Ovary (tissue), 3 donors: ENCODE data around the gene ERF.

ENCODE experiments used
- CTCF ChIP-seq, 3 donors: fragments of 450-650 bp in 2 of 3; fragments of 200-600 bp in 1 of 3; IDR thresholded peaks; one replicate each; pipeline versions ENCODE4 v1.5.1 to v1.8.0; 2016 to 2022; ENCODE audit warnings: antibody characterized with exemption in 3 of 3, mild to moderate bottlenecking in 1 of 3
- POLR2A ChIP-seq: fragments of 450-650 bp; IDR thresholded peaks from one replicate; pipeline ENCODE4 v1.6.1; 2017; ENCODE audit warnings: antibody characterized with exemption, mild to moderate bottlenecking, moderate library complexity
- donor health status: DM: no; HTN: no; CAD: no.

GRCh38 chr19:42284591-42285341 lies 29.8 kb upstream of the ERF start:
- no peak for TF ChIP-seq CTCF (IDR thresholded peaks at IDR 0.05)
- TF ChIP-seq POLR2A = no peak
